Trophoblast cell (in vitro differentiated cells and primary cell): ENCODE measurements around the gene NFKBIB.
"Not testable (repeated sequence)": the region's sequence is repeated elsewhere in the genome, so short reads cannot be mapped to it uniquely, and the experiment has no call there.

Experiments used
- DNase-seq, 2 donors: peaks; one replicate each; pipeline ENCODE4 v3.0.0-alpha.2; 2016
- H2AFZ ChIP-seq: 2 replicates; pipeline ENCODE4 v1.6.1; 2013; ENCODE audit warnings: low read length, moderate library complexity, mild to moderate bottlenecking; ENCODE audit not compliant: insufficient read depth, poor library complexity
- H2AK5ac ChIP-seq: 2 replicates; pipeline ENCODE4 v1.6.1; 2013; ENCODE audit warnings: mild to moderate bottlenecking, low read length
- H2BK120ac ChIP-seq: 2 replicates; pipeline ENCODE4 v1.6.1; 2013; ENCODE audit warnings: low read length, mild to moderate bottlenecking, moderate library complexity; ENCODE audit not compliant: insufficient read depth, poor library complexity
- H2BK12ac ChIP-seq: 2 replicates; pipeline ENCODE4 v1.6.1; 2013; ENCODE audit warnings: mild to moderate bottlenecking, low read length, moderate library complexity
- H2BK5ac ChIP-seq: 2 replicates; pipeline ENCODE4 v1.6.1; 2013; ENCODE audit warnings: low read length, low read depth, moderate library complexity, mild to moderate bottlenecking; ENCODE audit not compliant: poor library complexity
- H3K14ac ChIP-seq: 2 replicates; pipeline ENCODE4 v1.6.1; 2013; ENCODE audit warnings: mild to moderate bottlenecking, low read length
- H3K18ac ChIP-seq: 2 replicates; pipeline ENCODE4 v1.6.1; 2013; ENCODE audit warnings: mild to moderate bottlenecking, low read length
- H3K23ac ChIP-seq: 2 replicates; pipeline ENCODE4 v1.6.1; 2013; ENCODE audit warnings: low read length
- H3K27ac ChIP-seq: 2 replicates; pipeline ENCODE4 v1.5.1; 2013; ENCODE audit warnings: low read depth, mild to moderate bottlenecking, inconsistent platforms, low read length, moderate library complexity
- H3K27me3 ChIP-seq: 2 replicates; pipeline ENCODE4 v1.6.1; 2013; ENCODE audit warnings: inconsistent platforms, mild to moderate bottlenecking, low read length, moderate library complexity; ENCODE audit not compliant: insufficient read depth
- H3K36me3 ChIP-seq, 2 experiments: 1 replicate in 1 of 2; 2 replicates in 1 of 2; pipeline ENCODE4 v1.6.1; 2013; ENCODE audit warnings: low read length in 2 of 2, mild to moderate bottlenecking in 2 of 2, moderate library complexity in 1 of 2; ENCODE audit not compliant: insufficient read depth in 2 of 2, control insufficient read depth in 1 of 2
- H3K4ac ChIP-seq: 2 replicates; pipeline ENCODE4 v1.6.1; 2013; ENCODE audit warnings: low read depth, mild to moderate bottlenecking, low read length, moderate library complexity
- H3K4me1 ChIP-seq, 2 experiments: 1 replicate in 1 of 2; 2 replicates in 1 of 2; pipeline ENCODE4 v1.6.1; 2013; ENCODE audit warnings: low read length in 2 of 2, mild to moderate bottlenecking in 2 of 2, moderate library complexity in 1 of 2; ENCODE audit not compliant: insufficient read depth in 2 of 2, control insufficient read depth in 1 of 2
- H3K4me2 ChIP-seq: 2 replicates; pipeline ENCODE4 v1.6.1; 2013; ENCODE audit warnings: inconsistent platforms, mild to moderate bottlenecking, low read length, moderate library complexity
- H3K4me3 ChIP-seq: 2 replicates; pipeline ENCODE4 v1.5.1; 2013; ENCODE audit warnings: mild to moderate bottlenecking, low read depth, low read length, inconsistent platforms
- H3K79me1 ChIP-seq: one replicate; pipeline ENCODE4 v1.6.1; 2013; ENCODE audit warnings: low read length
- H3K79me2 ChIP-seq: 2 replicates; pipeline ENCODE4 v1.6.1; 2013; ENCODE audit warnings: low read length, mild to moderate bottlenecking; ENCODE audit not compliant: control insufficient read depth, insufficient read depth, poor library complexity
- H3K9ac ChIP-seq: 2 replicates; pipeline ENCODE4 v1.6.1; 2013; ENCODE audit warnings: mild to moderate bottlenecking, low read length
- H3K9me3 ChIP-seq: 2 replicates; pipeline ENCODE4 v1.6.1; 2013; ENCODE audit warnings: low read depth, mild to moderate bottlenecking, control low read depth, inconsistent platforms, low read length; ENCODE audit not compliant: insufficient read depth
- H4K12ac ChIP-seq: 2 replicates; pipeline ENCODE4 v1.6.1; 2013; ENCODE audit warnings: low read depth, mild to moderate bottlenecking, low read length, moderate library complexity
- H4K8ac ChIP-seq: 2 replicates; pipeline ENCODE4 v1.6.1; 2013; ENCODE audit warnings: low read depth, mild to moderate bottlenecking, low read length, moderate library complexity
- H4K91ac ChIP-seq: one replicate; pipeline ENCODE4 v1.6.1; 2013; ENCODE audit warnings: low read depth, mild to moderate bottlenecking, low read length, moderate library complexity
- WGBS: extraction: QIAGEN DNeasy Blood & Tissue Kit; methylation state at CpG from one replicate; pipeline ENCODE4 v1.1.7; 2013; ENCODE audit warnings: missing lambda C conversion rate; ENCODE audit not compliant: insufficient read length, insufficient coverage; ENCODE audit errors: extremely low coverage; 5-methylcytosine and 5-hydroxymethylcytosine counted together

The NFKBIB gene

DNA sequence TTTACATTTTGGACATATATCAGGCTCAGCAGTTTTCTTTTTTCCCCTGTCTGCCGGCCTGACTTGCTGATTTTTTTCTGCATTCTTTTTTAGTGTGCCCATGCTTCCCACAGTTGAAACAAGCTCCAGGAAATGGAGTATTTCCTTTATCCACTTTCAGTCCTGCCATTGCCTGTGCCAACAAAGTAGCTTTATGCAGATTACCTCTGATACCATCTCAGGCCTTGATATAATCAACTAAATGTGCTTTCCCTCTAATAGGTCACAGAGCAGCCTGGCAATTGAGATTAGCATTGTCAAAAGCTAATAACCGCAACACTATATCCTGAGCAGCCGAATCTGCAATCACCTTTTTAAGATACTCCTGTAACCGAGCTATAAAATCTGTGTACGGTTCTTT is 40.2 kb downstream of the NFKBIB start:
- WGBS, result no CpG with 5 or more reads among the region's 5 CpGs
- Histone ChIP-seq H3K18ac (no peak overlapping the region), H2BK120ac (no peak overlapping the region)

DNA sequence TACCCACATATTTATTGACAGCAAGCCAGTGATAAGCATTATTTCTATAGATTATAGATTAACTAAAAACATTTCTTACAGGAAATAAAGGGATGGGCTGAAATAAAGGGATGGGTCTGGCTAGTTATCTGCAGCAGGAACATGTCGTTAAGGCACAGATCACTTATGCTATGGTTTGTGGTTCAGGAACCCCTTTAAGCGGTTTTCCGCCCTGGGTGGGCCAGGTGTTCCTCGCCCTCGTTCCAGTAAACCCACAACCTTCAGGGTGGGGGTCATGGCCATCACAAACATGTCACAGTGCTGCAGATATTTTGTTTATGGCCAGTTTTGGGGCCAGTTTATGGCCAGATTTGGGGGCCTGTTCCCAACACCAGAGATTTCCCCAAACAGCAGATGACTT is 41.7 kb downstream of the NFKBIB start:
- H3K4me1 ChIP-seq, H4K91ac ChIP-seq, DNase-seq, H3K79me1 ChIP-seq, H3K23ac ChIP-seq, H3K36me3 ChIP-seq, H3K4ac ChIP-seq, H3K14ac ChIP-seq, H3K9me3 ChIP-seq, H2BK12ac ChIP-seq, H3K4me3 ChIP-seq, H3K27me3 ChIP-seq, H2BK120ac ChIP-seq, H4K12ac ChIP-seq, H4K8ac ChIP-seq, H3K79me2 ChIP-seq, H3K18ac ChIP-seq, H3K4me2 ChIP-seq, H2AFZ ChIP-seq, H3K27ac ChIP-seq, H3K9ac ChIP-seq, H2BK5ac ChIP-seq, H2AK5ac ChIP-seq: not testable (repeated sequence)
- WGBS, result no CpG with 5 or more reads among the region's 5 CpGs

More for the DNA sequence above, 40.2 kb downstream of the NFKBIB start:
- Histone ChIP-seq H4K91ac (no peak overlapping the region), H3K36me3 (no peaks in the 10 kb centered on the region), H3K23ac (no peak overlapping the region), H2BK12ac (no peak overlapping the region), H3K79me1 (no peaks in the 10 kb centered on the region), H3K4me3 (no peak overlapping the region), H2AFZ (no peak overlapping the region), H3K4me2 (no peak overlapping the region), H3K4me1 (no peaks in the 10 kb centered on the region), H3K14ac (no peak overlapping the region), H3K79me2 (no peaks in the 10 kb centered on the region), H2BK5ac (no peak overlapping the region), H3K9ac (no peak overlapping the region), H3K27me3 (no peaks in the 10 kb centered on the region), H2AK5ac (no peak overlapping the region), H4K8ac (no peak overlapping the region), H3K9me3 (peaks cover 3% of the 10 kb centered on the region), H4K12ac (no peak overlapping the region), H3K4ac (no peak overlapping the region), H3K27ac (no peak overlapping the region)
- no peak for DNase-seq

DNA sequence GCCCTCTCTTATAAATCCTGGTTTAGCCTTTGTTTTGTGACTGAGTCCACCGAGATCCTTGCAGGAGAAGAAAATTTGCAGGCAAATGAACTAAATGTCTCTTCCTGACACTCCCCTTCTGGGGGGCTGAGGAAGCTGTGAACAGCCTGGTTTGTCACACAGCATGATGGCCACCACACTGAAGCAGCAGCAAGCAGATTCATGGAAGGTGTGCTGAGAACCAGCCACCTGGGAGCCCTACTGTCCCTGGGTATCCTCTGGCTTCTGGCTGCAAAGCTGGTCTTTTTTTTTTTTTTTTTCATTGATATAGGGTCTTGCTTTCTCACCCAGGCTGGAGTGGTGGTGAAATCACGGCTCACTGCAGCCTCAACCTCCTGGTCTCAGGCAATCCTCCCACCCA is 42.2 kb downstream of the NFKBIB start:
- Histone ChIP-seq H2BK12ac (no peak overlapping the region), H3K4me2 (no peak overlapping the region), H3K9ac (no peak overlapping the region), H3K9me3 (peaks cover 2% of the 10 kb centered on the region), H3K14ac (no peak overlapping the region), H4K12ac (no peak overlapping the region), H2AK5ac (no peak overlapping the region), H4K91ac (no peak overlapping the region), H3K36me3 (peaks cover 0 to 4% of the 10 kb centered on the region in 2 experiments), H3K23ac (no peak overlapping the region), H2BK120ac (no peak overlapping the region), H3K4me1 (no peaks in the 10 kb centered on the region), H3K27ac (no peak overlapping the region), H2BK5ac (no peak overlapping the region), H3K27me3 (no peaks in the 10 kb centered on the region), H3K4me3 (no peak overlapping the region), H3K4ac (no peak overlapping the region), H3K79me2 (no peaks in the 10 kb centered on the region), H3K18ac (no peak overlapping the region), H2AFZ (no peak overlapping the region), H3K79me1 (no peaks in the 10 kb centered on the region), H4K8ac (no peak overlapping the region)
- no CpG with 5 or more reads among the region's 2 CpGs for WGBS
- DNase-seq, result no peak

DNA sequence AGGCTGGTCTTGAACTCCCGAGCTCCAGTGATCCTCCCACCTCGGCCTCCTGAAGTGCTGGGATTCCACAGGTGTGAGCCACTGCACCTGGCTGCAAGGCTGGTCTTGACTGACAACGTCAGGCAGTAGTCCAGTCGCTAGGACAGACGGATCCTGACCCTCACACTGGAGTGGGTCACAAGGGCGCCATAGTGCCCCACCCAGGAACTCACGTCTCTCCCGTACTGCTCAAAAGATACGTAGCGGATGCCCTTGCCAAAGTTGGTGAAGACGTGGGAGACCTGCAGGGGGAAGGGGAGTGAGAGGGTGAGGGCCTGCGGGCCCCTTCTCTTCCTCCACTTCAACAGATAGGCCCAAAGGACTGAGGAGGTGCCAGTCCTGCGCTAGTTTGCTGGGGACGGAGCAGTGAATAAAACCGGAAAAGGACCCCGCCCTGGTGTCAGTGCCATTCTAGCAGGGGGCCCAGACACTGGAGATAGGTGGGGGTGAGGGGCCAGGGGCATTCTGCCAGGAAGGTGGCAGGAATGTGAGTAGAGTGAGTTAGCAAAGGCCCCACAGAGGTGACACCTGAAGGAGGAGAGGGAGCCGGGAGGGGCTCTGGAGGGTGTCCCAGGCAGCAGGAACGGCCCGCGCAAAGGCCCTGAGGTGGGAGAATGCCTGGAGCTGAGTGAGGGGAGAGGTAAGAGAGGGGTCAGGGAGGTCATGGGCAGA is 42.9 kb downstream of the NFKBIB start:
- H2BK120ac ChIP-seq, result no peak overlapping the region
- no peak overlapping the region for H3K9ac ChIP-seq
- H3K18ac ChIP-seq, result no peak overlapping the region
- no peaks in the 10 kb centered on the region for H3K27me3 ChIP-seq
- no peak overlapping the region for H2AK5ac ChIP-seq
- DNase-seq, result no peak
- no peak overlapping the region for H3K27ac ChIP-seq
- H2AFZ ChIP-seq, result no peak overlapping the region
- peaks cover 2% of the 10 kb centered on the region for H3K9me3 ChIP-seq
- no peak overlapping the region for H3K14ac ChIP-seq
- no peak overlapping the region for H3K4me2 ChIP-seq
- WGBS, result no CpG with 5 or more reads among the region's 20 CpGs
- no peak overlapping the region for H4K91ac ChIP-seq
- H3K4ac ChIP-seq, result no peak overlapping the region
- H4K12ac ChIP-seq, result no peak overlapping the region
- H3K36me3 ChIP-seq, result peaks cover 0 to 4% of the 10 kb centered on the region in 2 experiments
- H3K79me1 ChIP-seq, result no peaks in the 10 kb centered on the region
- no peaks in the 10 kb centered on the region for H3K79me2 ChIP-seq
- no peak overlapping the region for H2BK5ac ChIP-seq
- no peak overlapping the region for H4K8ac ChIP-seq
- no peak overlapping the region for H3K23ac ChIP-seq
- no peak overlapping the region for H2BK12ac ChIP-seq
- no peak overlapping the region for H3K4me3 ChIP-seq
- no peaks in the 10 kb centered on the region for H3K4me1 ChIP-seq
